Measurements from ENCODE around the gene ASCL3.
"Not testable (repeated sequence)": the region's sequence is repeated elsewhere in the genome, so short reads cannot be mapped to it uniquely, and the experiment has no call there.

The ASCL3 gene

DNA sequence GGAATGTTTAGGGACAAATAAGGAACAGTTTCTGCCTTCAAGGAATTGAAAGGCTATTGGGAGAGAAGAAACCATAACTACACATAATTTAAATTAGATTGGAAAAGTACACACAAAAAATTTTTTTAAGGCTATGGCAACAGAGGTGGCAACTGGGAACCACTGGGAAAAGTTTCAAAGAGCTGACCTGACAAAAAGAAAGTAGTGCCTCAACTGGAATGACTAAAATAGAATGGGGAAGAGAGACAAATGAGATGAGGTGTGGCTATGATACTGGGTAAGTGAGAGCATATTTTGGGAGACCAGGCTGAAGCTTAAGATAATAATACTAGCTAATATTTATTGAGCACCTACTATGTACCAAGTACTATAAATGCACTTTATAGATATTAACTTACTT lies 34.7 kb downstream of the ASCL3 start:
- no peak for DNase-seq

DNA sequence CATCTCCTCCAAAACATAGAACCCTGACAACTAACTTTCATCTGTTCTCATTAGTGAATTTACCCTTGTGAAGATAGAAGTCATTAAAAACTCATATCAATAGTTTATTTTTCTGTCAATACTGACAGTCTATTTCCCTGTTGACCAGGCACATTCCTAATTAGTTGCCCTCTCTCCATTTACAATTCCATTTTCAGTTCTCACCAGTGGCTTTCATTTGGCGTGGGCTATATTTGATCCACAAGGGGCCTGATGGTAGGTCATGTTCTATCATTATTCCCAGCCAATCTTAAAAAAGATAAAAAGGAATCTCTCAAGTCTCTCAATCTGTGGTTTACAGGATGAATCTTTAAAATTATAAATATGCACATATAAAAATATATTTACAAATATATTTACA lies 35.7 kb downstream of the ASCL3 start:
- no peak for DNase-seq

DNA sequence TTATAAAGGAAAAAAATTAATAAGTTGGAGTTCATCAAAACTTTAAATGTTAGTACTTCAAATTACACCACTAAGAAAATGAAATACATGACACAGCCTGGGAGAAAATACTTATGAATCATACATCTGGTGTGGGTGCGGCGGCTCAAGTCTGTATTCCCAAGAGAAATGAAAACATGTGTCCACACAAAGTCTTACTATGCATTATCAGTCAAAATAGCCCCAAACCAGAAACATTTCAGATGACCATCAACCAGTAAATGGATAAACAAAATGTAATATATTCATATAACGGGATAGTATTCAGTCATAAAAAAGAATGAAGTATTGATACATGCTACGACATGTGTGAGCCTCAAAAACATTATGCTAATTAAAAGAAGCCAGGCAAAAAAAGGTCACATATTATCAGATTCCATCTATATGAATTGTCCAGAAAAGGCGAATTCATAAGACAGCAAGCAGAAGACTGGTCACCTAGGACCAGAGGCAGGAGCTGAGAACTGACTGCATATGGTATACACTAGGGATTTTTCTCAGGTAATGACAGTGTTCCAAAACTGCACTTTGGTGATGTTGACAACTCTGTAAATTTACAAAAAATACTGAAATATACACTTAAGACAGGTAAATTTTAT lies 37.2 kb downstream of the ASCL3 start:
- no peak for DNase-seq

DNA sequence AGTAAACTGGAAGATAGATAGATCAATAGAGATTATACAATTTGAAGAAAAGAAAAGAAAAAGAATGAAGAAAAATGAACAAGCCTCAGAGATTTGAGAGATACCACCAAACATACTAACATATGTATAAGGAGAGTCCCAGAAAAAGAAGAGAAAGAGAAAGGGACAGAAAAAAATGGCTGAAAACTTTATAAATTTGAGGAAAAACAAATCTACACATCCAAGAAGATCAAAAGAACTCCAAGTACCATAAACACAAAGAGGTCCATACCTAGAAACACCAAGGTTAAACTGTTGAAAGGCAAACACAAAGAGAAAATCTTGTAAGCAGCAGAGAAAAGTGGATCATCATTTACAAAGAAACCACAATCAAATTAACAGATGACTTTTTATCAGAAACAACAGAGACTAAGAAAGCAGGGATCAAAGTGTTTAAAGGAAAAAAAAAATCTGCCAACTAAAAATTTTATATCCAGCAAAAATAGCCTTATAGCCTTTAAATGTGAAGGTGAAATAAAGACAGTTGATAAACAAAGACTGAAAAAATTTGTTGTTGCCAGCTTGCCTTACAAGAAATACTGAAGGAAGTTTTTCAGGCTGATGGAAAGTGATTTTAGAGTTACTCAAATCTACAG lies 43.6 kb downstream of the ASCL3 start:
- no peak for DNase-seq

- not testable (repeated sequence) for DNase-seq
These were observed 51.6 kb downstream of the ASCL3 start for GRCh38 chr11:8891185-8891584.

All from CD4-positive, alpha-beta T cell treated with Interleukin-6 for 4 hours (primary cell).